GM18519 (cell line): ENCODE measurements around the gene THAP7.
"Not testable (repeated sequence)": the region's sequence is repeated elsewhere in the genome, so short reads cannot be mapped to it uniquely, and the experiment has no call there.

ENCODE experiments used
- ATAC-seq: cut with Tn5 transposase; IDR thresholded peaks from one replicate; pipeline ENCODE4 v1.9.1; 2021; ENCODE audit warnings: mild to moderate bottlenecking, moderate library complexity; ENCODE audit not compliant: unreplicated experiment, low FRiP score

THAP7 gene

GRCh38 chr22:20980523-20980922, 21.4 kb downstream of the THAP7 start:
- ATAC-seq: no peak

GRCh38 chr22:20979940-20980453, 21.9 kb downstream of the THAP7 start:
- ATAC-seq: no peak

- no peak for ATAC-seq
These were observed 22.6 kb downstream of the THAP7 start for GRCh38 chr22:20979243-20979809.

- no peak for ATAC-seq
These were observed 23.5 kb downstream of the THAP7 start for GRCh38 chr22:20978419-20978818.

- ATAC-seq: no peak
These were observed 24.3 kb downstream of the THAP7 start for GRCh38 chr22:20977516-20978170.

GRCh38 chr22:20977019-20977418, 24.9 kb downstream of the THAP7 start:
- ATAC-seq: no peak

GRCh38 chr22:20976291-20976877, 25.5 kb downstream of the THAP7 start:
- no peak for ATAC-seq

- no peak for ATAC-seq
These were observed 26.2 kb downstream of the THAP7 start for GRCh38 chr22:20975541-20976290.

GRCh38 chr22:20974336-20974955, 27.5 kb downstream of the THAP7 start:
- no peak for ATAC-seq

GRCh38 chr22:20973634-20974286, 28.2 kb downstream of the THAP7 start:
- no peak for ATAC-seq

- no peak for ATAC-seq
These were observed 28.9 kb downstream of the THAP7 start for GRCh38 chr22:20972933-20973577.

GRCh38 chr22:20972014-20972694, 29.8 kb downstream of the THAP7 start:
- ATAC-seq: not testable (repeated sequence)

GRCh38 chr22:20970939-20971657, 30.8 kb downstream of the THAP7 start:
- no peak for ATAC-seq

- ATAC-seq: no peak
These were observed 33.5 kb downstream of the THAP7 start for GRCh38 chr22:20968281-20968977.

GRCh38 chr22:20967697-20968211, 34.2 kb downstream of the THAP7 start:
- ATAC-seq: no peak

GRCh38 chr22:20966883-20967696, 34.8 kb downstream of the THAP7 start, which contains the start of gene AIFM3:
Gene AIFM3, plus strand, starts transcription at chr22:20967255. Its CDS starts 690 bp downstream, at chr22:20967945.
- ATAC-seq: no peak
